Tibial nerve (tissue), 4 donors: ENCODE data around the gene MYL12B. TPM values are rescaled to one million over a fixed set of nuclear protein-coding genes. Genes with fewer than 3 reads are reported as not detected.
A peak's percentile ranks its signal among the peaks of the same experiment; 100 is the strongest.

ENCODE experiments used
- DNase-seq, 2 donors: peaks; one replicate each; pipeline ENCODE4 v3.0.0-alpha.2; 2019; ENCODE audit warnings: low spot score in 2 of 2
- H3K27ac ChIP-seq, 4 donors: fragments of 200-600 bp; sonication (generic) in 3 of 4; one replicate each; pipeline ENCODE4 v1.5.1; 2017 to 2019; ENCODE audit warnings: mild to moderate bottlenecking in 1 of 4
- H3K27me3 ChIP-seq, 2 donors: fragments of 200-600 bp; sonication (generic) in 1 of 2; one replicate each; pipeline versions ENCODE4 v1.5.1 to v1.6.0; 2017 to 2019
- H3K36me3 ChIP-seq, 3 donors: fragments of 200-600 bp; sonication (generic); one replicate each; pipeline ENCODE4 v1.5.1; 2018 to 2019
- H3K4me1 ChIP-seq, 4 donors: fragments of 200-600 bp; sonication (generic) in 3 of 4; one replicate each; pipeline ENCODE4 v1.5.1; 2017 to 2019
- H3K4me3 ChIP-seq, 4 donors: fragments of 200-600 bp; sonication (generic) in 3 of 4; one replicate each; pipeline ENCODE4 v1.5.1; 2017 to 2019; ENCODE audit warnings: mild to moderate bottlenecking in 1 of 4, moderate library complexity in 1 of 4
- H3K9me3 ChIP-seq, 4 donors: fragments of 200-600 bp; sonication (generic) in 3 of 4; one replicate each; pipeline ENCODE4 v1.5.1; 2017 to 2019
- CTCF ChIP-seq, 5 experiments: fragments of 200-600 bp in 3 of 5; fragments of 450-650 bp in 2 of 5; sonication (generic) in 3 of 5; IDR thresholded peaks; one replicate each; pipeline ENCODE4 v1.5.1; 2016 to 2019; ENCODE audit warnings: antibody characterized with exemption in 5 of 5, mild to moderate bottlenecking in 3 of 5, moderate library complexity in 2 of 5
- EP300 ChIP-seq, 2 donors: sonication (generic); formaldehyde crosslinking; IDR thresholded peaks; one replicate each; pipeline ENCODE4 v1.6.1; 2017; ENCODE audit warnings: antibody characterized with exemption in 2 of 2, mild to moderate bottlenecking in 1 of 2
- POLR2A ChIP-seq, 2 donors: fragments of 450-650 bp; IDR thresholded peaks; one replicate each; pipeline ENCODE4 v1.6.1; 2017; ENCODE audit warnings: antibody characterized with exemption in 2 of 2, mild to moderate bottlenecking in 2 of 2, moderate library complexity in 2 of 2
- WGBS, 2 donors: methylation state at CpG; one replicate each; pipeline ENCODE4 v1.1.5; 2018; 5-methylcytosine and 5-hydroxymethylcytosine counted together
- total RNA-seq, 4 donors: library from RNA; depleted of rRNA; stranded (reverse); fragments of >200 nt; gene quantifications; one replicate each; pipeline ENCODE4 v1.1.0, GENCODE V29; 2016

The MYL12B gene
- total RNA-seq, 4 donors from 2014 or later, result 244 to 321 (median 281) TPM

GRCh38 chr18:3286159-3286558 is 24.2 kb downstream of the MYL12B start:
- Histone ChIP-seq H3K27me3 (no peaks in the 10 kb centered on the region), H3K4me1 (peaks cover 0 to 15% (median 3%) of the 10 kb centered on the region in 4 donors), H3K36me3 (no peaks in the 10 kb centered on the region), H3K27ac (no peak overlapping the region), H3K4me3 (no peak overlapping the region), H3K9me3 (peaks cover 0 to 5% (median 1%) of the 10 kb centered on the region in 4 donors)
- 84 to 91% methylated on average over 7 of the region's 7 CpGs for WGBS, 2 donors
- no peak for TF ChIP-seq EP300 (IDR thresholded peaks at IDR 0.05)
- no peak for TF ChIP-seq CTCF (IDR thresholded peaks at IDR 0.05)
- no peak for TF ChIP-seq POLR2A (IDR thresholded peaks at IDR 0.05)
- DNase-seq, result no peak

DNA sequence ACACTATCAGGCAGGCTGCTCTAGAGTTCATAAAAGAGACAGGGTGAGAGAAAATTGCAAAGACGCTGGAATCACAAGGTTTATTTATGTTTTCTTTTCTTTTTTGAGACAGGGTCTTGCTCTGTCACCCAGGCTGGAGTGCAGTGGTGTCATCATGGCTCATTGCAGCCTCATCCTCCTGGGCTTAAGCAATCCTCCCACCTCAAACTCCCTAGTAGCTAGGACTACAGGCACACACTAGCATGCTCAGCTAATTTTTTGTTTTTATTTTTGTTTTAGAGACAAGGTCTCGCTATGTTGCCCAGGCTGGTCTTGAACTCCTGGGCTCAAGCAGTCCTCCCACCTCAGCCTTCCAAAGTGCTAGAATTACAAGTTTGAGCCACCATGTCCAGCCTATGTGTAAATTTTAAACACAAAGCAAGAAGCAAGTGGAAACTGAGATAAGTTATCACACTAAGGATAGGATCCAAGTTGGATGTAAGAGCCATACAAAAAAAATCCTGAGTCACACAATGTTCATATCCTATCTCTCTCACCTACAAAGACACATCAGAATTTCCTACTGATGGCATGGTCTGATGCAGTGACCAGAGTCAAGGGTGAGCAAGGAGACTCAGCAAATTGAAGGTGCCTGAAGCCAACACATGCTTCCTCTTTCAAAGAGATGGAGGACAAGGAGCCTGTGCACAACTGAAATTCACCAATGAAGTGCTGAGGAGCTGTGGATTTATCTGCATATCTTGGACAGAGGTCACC is 31.4 kb downstream of the MYL12B start:
- Histone ChIP-seq H3K9me3 (peaks cover 0 to 14% (median 1%) of the 10 kb centered on the region in 4 donors), H3K27me3 (no peaks in the 10 kb centered on the region), H3K4me1 (peaks cover 0 to 12% (median 0%) of the 10 kb centered on the region in 4 donors), H3K27ac (no peak overlapping the region), H3K4me3 (no peak overlapping the region), H3K36me3 (no peaks in the 10 kb centered on the region)
- TF ChIP-seq POLR2A (IDR thresholded peaks at IDR 0.05), result no peak
- TF ChIP-seq EP300 (IDR thresholded peaks at IDR 0.05), result no peak
- no peak for TF ChIP-seq CTCF (IDR thresholded peaks at IDR 0.05)
- WGBS, 2 donors, result 82 to 83% methylated on average over 2 of the region's 2 CpGs
- DNase-seq, result no peak

GRCh38 chr18:3294435-3295080 is 32.6 kb downstream of the MYL12B start:
- Histone ChIP-seq H3K36me3 (no peaks in the 10 kb centered on the region), H3K9me3 (peaks cover 0 to 22% (median 1%) of the 10 kb centered on the region in 4 donors), H3K27me3 (no peaks in the 10 kb centered on the region), H3K4me3 (no peak overlapping the region), H3K4me1 (peaks cover 0 to 12% (median 0%) of the 10 kb centered on the region in 4 donors), H3K27ac (no peak overlapping the region)
- TF ChIP-seq EP300 (IDR thresholded peaks at IDR 0.05) (no peak), POLR2A (IDR thresholded peaks at IDR 0.05) (no peak), CTCF (IDR thresholded peaks at IDR 0.05) (no peak)
- DNase-seq, result no peak
- WGBS, 2 donors, result 72 to 79% methylated on average over 3 of the region's 3 CpGs

- H3K4me1 ChIP-seq, result peaks cover 0 to 12% (median 0%) of the 10 kb centered on the region in 4 donors
- peak overlapping the region; percentile 33 to 60 (median 45) for H3K4me3 ChIP-seq
- no peaks in the 10 kb centered on the region for H3K27me3 ChIP-seq
- peak overlapping the region in 3 of 4 donors; percentile 32 to 66 (median 36) for H3K27ac ChIP-seq
- TF ChIP-seq CTCF (IDR thresholded peaks at IDR 0.05) (peak in 4 of 5 experiments; percentile 19 to 67 (median 27)), EP300 (IDR thresholded peaks at IDR 0.05) (no peak)
- WGBS, 2 donors, result 8 to 9% methylated on average over 10 to 17 of the region's 18 CpGs
- DNase-seq, result peak; percentile 54 to 71
- peaks cover 0 to 16% (median 0%) of the 10 kb centered on the region in 4 donors for H3K9me3 ChIP-seq
- no peaks in the 10 kb centered on the region for H3K36me3 ChIP-seq
Observed at GRCh38 chr18:3297025-3297984, 35.4 kb downstream of the MYL12B start.
